ENCODE data around the gene KIRREL3. TPM values are rescaled to one million over a fixed set of nuclear protein-coding genes. Genes with fewer than 3 reads are reported as not detected.

KIRREL3 gene
- total and polyA plus RNA-seq, 12 donors = 0.13 to 0.58 (median 0.30) TPM

- Histone ChIP-seq H3K27me3 (peaks cover 0 to 94% (median 75%) of the 10 kb centered on the region in 7 donors), H3K36me3 (no peaks in the 10 kb centered on the region), H3K9me3 (peaks cover 0 to 3% (median 0%) of the 10 kb centered on the region in 11 donors), H3K27ac (no peak overlapping the region), H3K4me3 (no peak overlapping the region), H3K4me1 (no peaks in the 10 kb centered on the region)
- no peak for DNase-seq
- no peak for TF ChIP-seq CTCF (IDR thresholded peaks at IDR 0.05)
- ATAC-seq = no peak
- intact Hi-C loops (cut with DNase I) = loop anchor here in 4 of 10 donors (10.0 kb wide), 2 partner anchors 383 to 393 kb away; no protein-coding TSS in a partner anchor
- WGBS, 2 donors = 56% methylated on average over 22 of the region's 22 CpGs
These were observed 398.9 kb downstream of the KIRREL3 start for GRCh38 chr11:126601550-126602215.

GRCh38 chr11:126601136-126601535 lies 399.4 kb downstream of the KIRREL3 start:
- peaks cover 0 to 3% (median 0%) of the 10 kb centered on the region in 11 donors for H3K9me3 ChIP-seq
- no peak overlapping the region for H3K4me3 ChIP-seq
- ATAC-seq (no peak), DNase-seq (no peak)
- WGBS, 2 donors = 75 to 79% methylated on average over 5 of the region's 5 CpGs
- no peak overlapping the region for H3K27ac ChIP-seq
- no peaks in the 10 kb centered on the region for H3K36me3 ChIP-seq
- no peaks in the 10 kb centered on the region for H3K4me1 ChIP-seq
- no peak for TF ChIP-seq CTCF (IDR thresholded peaks at IDR 0.05)
- intact Hi-C loops (cut with DNase I) = loop anchor here in 4 of 10 donors (10.0 kb wide), 2 partner anchors 384 to 394 kb away; no protein-coding TSS in a partner anchor
- peaks cover 0 to 94% (median 71%) of the 10 kb centered on the region in 7 donors for H3K27me3 ChIP-seq

GRCh38 chr11:126599217-126599897 lies 401.2 kb downstream of the KIRREL3 start:
- 89% methylated on average over 7 of the region's 7 CpGs for WGBS, 2 donors
- Histone ChIP-seq H3K27me3 (peaks cover 0 to 79% (median 54%) of the 10 kb centered on the region in 7 donors), H3K36me3 (no peaks in the 10 kb centered on the region), H3K4me1 (no peaks in the 10 kb centered on the region), H3K4me3 (no peak overlapping the region), H3K9me3 (peaks cover 0 to 3% (median 0%) of the 10 kb centered on the region in 11 donors), H3K27ac (no peak overlapping the region)
- no peak for DNase-seq
- no peak for TF ChIP-seq CTCF (IDR thresholded peaks at IDR 0.05)
- no peak for ATAC-seq
- intact Hi-C loops (cut with DNase I) = no loop called here

GRCh38 chr11:126598344-126599216 lies 402.0 kb downstream of the KIRREL3 start:
- Histone ChIP-seq H3K4me1 (no peaks in the 10 kb centered on the region), H3K9me3 (peaks cover 0 to 3% (median 0%) of the 10 kb centered on the region in 11 donors), H3K27me3 (peaks cover 0 to 75% (median 47%) of the 10 kb centered on the region in 7 donors), H3K4me3 (no peak overlapping the region), H3K36me3 (no peaks in the 10 kb centered on the region), H3K27ac (no peak overlapping the region)
- WGBS, 2 donors = 77 to 82% methylated on average over 5 of the region's 5 CpGs
- intact Hi-C loops (cut with DNase I) = no loop called here
- DNase-seq (no peak), ATAC-seq (no peak)
- no peak for TF ChIP-seq CTCF (IDR thresholded peaks at IDR 0.05)
